GM12878 (cell line): ENCODE results near the gene UBE3B. TPM values are rescaled to one million over a fixed set of nuclear protein-coding genes. Genes with fewer than 3 reads are reported as not detected.

Source experiments
- ATAC-seq: fragments of 200-7000 bp; cut with Tn5 transposase; 3 replicates; pipeline ENCODE4 v1.9.1; 2020; ENCODE audit warnings: mild to moderate bottlenecking, moderate library complexity
- BruUV-seq: library from RNA; stranded (reverse); fragments of 400-500 nt; replicated peaks from 2 replicates; lab custom pipeline; 2021; lab: Mats Ljungman, UMichigan
- CTCF ChIA-PET: fragments of 300-600 bp; sonication (Branson Sonifier 250); formaldehyde crosslinking; extraction: SDS; loops from one replicate; lab custom pipeline; 2021; ENCODE audit warnings: inconsistent platforms; lab: Yijun Ruan, JAX
- POLR2A ChIA-PET: fragments of 350-600 bp; formaldehyde crosslinking; extraction: SDS; loops from one replicate; lab custom pipeline; 2021; ENCODE audit warnings: inconsistent platforms; lab: Charles Lee
- RAD21 ChIA-PET: fragments of 300-600 bp; sonication (Branson Sonifier 250); formaldehyde crosslinking; loops from one replicate; lab custom pipeline; 2023; ENCODE audit warnings: antibody characterized with exemption; ENCODE audit not compliant: unreplicated experiment; lab: Charles Lee
- SMC1A ChIA-PET: fragments of 300-600 bp; sonication (Branson Sonifier 250); formaldehyde crosslinking; loops from one replicate; lab custom pipeline; 2023; ENCODE audit not compliant: unreplicated experiment, uncharacterized antibody; lab: Charles Lee
- DNase-seq: peaks from one replicate; pipeline ENCODE4 v3.0.0-alpha.2; 2011; ENCODE audit warnings: low read depth, low spot score
- FAIRE-seq: peaks from 3 replicates; lab custom pipeline; 2011; peaks lifted over from hg19 to GRCh38; lab: Jason Lieb, UNC
- H2AFZ ChIP-seq: 2 replicates; pipeline ENCODE4 v1.6.0; 2011; ENCODE audit warnings: low read depth, low read length, control low read depth; ENCODE audit not compliant: control insufficient read depth
- H3K27ac ChIP-seq: 2 replicates; pipeline ENCODE4 v1.5.1; 2011; ENCODE audit warnings: control low read depth; ENCODE audit not compliant: control insufficient read depth, insufficient read depth
- H3K27me3 ChIP-seq, 2 experiments: replicated peaks in 1 of 2; 2 replicates each; pipeline versions ENCODE4 v1.6.0 to v1.6.1; 2011; ENCODE audit warnings: low read length in 1 of 2; ENCODE audit not compliant: control insufficient read depth in 2 of 2, insufficient read depth in 2 of 2
- H3K36me3 ChIP-seq, 2 experiments: 2 replicates each; pipeline ENCODE4 v1.5.1; 2011; ENCODE audit warnings: low read length in 1 of 2; ENCODE audit not compliant: control insufficient read depth in 2 of 2, insufficient read depth in 2 of 2
- H3K4me1 ChIP-seq: 2 replicates; pipeline ENCODE4 v1.6.1; 2011; ENCODE audit warnings: mild to moderate bottlenecking, low read length, moderate library complexity, mixed read lengths; ENCODE audit not compliant: control insufficient read depth, insufficient read depth
- H3K4me2 ChIP-seq: 2 replicates; pipeline ENCODE4 v1.6.0; 2011; ENCODE audit warnings: control low read depth; ENCODE audit not compliant: control insufficient read depth, insufficient read depth
- H3K4me3 ChIP-seq: fragments of 200-600 bp; sonication (generic); 2 replicates; pipeline ENCODE4 v1.5.1; 2016
- H3K79me2 ChIP-seq: 2 replicates; pipeline ENCODE4 v1.6.0; 2011; ENCODE audit warnings: low read length; ENCODE audit not compliant: control insufficient read depth, insufficient read depth
- H3K9ac ChIP-seq: 2 replicates; pipeline ENCODE4 v1.8.0; 2011; ENCODE audit warnings: low read length, control low read depth, mixed read lengths; ENCODE audit not compliant: control insufficient read depth, insufficient read depth
- H3K9me3 ChIP-seq: replicated peaks from 3 replicates; pipeline ENCODE4 v1.5.1; 2011; ENCODE audit warnings: mild to moderate bottlenecking, low read length; ENCODE audit not compliant: control insufficient read depth, insufficient read depth
- H4K20me1 ChIP-seq: 2 replicates; pipeline ENCODE4 v1.6.0; 2011; ENCODE audit not compliant: control insufficient read depth, insufficient read depth
- HDGF ChIP-seq: fragments of 450-650 bp; IDR thresholded peaks from 2 replicates; pipeline ENCODE4 v1.6.1; 2016; ENCODE audit warnings: antibody characterized with exemption
- SREBF1 ChIP-seq: IDR thresholded peaks from 2 replicates; pipeline ENCODE4 v1.6.1; 2012; ENCODE audit warnings: mild to moderate bottlenecking, low read length
- TAF1 ChIP-seq: IDR thresholded peaks from 2 replicates; pipeline ENCODE4 v1.6.1; 2011; ENCODE audit warnings: mild to moderate bottlenecking, low read depth, low read length, borderline replicate concordance
- TARDBP ChIP-seq: IDR thresholded peaks from 2 replicates; pipeline ENCODE4 v1.6.1; 2016; ENCODE audit warnings: borderline replicate concordance
- WGBS: methylation state at CpG from one replicate; pipeline ENCODE4 v1.1.6; 2016; ENCODE audit warnings: low lambda C conversion rate; ENCODE audit not compliant: insufficient replicate concordance, insufficient coverage; ENCODE audit errors: missing lambda C conversion rate; 5-methylcytosine and 5-hydroxymethylcytosine counted together
- in situ Hi-C: fragments of 300-500 bp; cut with MboI; formaldehyde crosslinking; loops from 9 replicates; pipeline ENCODE4 v1.14.3; 2018; ENCODE audit warnings: mixed read lengths
- intact Hi-C: fragments of 100-400 bp; cut with micrococcal nuclease; formaldehyde crosslinking; loops from one replicate; pipeline ENCODE4 v1.14.2; 2022; ENCODE audit not compliant: unreplicated experiment
- polyA plus RNA-seq, 11 experiments: library from polyadenylated mRNA; depleted of rRNA in 4 of 11; unstranded in 6 of 11; stranded (reverse) in 5 of 11; fragments of >200 nt; fragmentation: Nextera tagmentation in 4 of 11; fragmentation: Illumina TruSeq in 1 of 11; extraction: Ambion mirVana in 4 of 11; extraction: Trizol in 1 of 11; gene quantifications; 1 replicate in 1 of 11; 2 replicates in 10 of 11; pipeline versions ENCODE4 v1.2.1 to v1.2.3, GENCODE V29; 2011 to 2016; ENCODE audit warnings: inconsistent platforms in 2 of 11, missing spikeins in 2 of 11, low read depth in 1 of 11
- total RNA-seq, 4 experiments: library from RNA; depleted of rRNA in 3 of 4; stranded (reverse); fragments of >200 nt in 3 of 4; fragmentation: Illumina TruSeq in 1 of 4; extraction: Trizol in 1 of 4; gene quantifications; 2 replicates each; pipeline versions ENCODE4 v1.2.1 to v1.2.3, GENCODE V29; 2013 to 2021
- TF ChIP-seq, protein P1 (sequence below): fragments of 450-650 bp; IDR thresholded peaks from 2 replicates; pipeline ENCODE4 v1.6.1; 2017; ENCODE audit warnings: borderline replicate concordance
- TF ChIP-seq, protein P2 (sequence below): IDR thresholded peaks from 2 replicates; pipeline ENCODE4 v1.6.1; 2011; ENCODE audit warnings: borderline replicate concordance, low read depth, mild to moderate bottlenecking, moderate library complexity, mixed read lengths, low read length; ENCODE audit not compliant: insufficient read depth; ENCODE audit errors: extremely low read length

The UBE3B gene
- total and polyA plus RNA-seq, 10 of the 15 experiments (the other 5 are each of a cell fraction or from before 2014, with no cell fraction given) = 7.4 to 25.3 (median 17.1) TPM

DNA sequence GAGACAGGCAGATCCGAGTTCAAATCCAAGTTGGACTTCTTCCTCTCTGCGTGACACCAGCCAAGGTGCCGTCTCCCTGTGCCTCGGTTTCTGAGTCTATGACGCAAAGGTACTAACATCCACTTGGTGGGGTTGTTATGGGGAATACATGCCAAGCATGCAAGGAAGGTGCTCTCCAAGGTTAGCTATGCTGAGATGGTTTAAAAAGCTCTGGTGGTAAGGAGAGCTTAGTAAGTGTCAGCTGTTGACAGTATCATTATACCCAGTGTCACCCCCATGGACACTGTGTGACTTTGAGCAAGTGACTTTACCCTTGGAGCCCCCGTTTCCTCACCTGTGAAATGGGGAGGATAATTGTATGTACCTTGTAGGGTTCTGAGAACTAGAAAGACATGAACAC is 73.7 kb downstream of the UBE3B start:
- BruUV-seq = no TSS peak
- Histone ChIP-seq H3K4me1 (no peaks in the 10 kb centered on the region), H3K79me2 (no peaks in the 10 kb centered on the region), H3K4me2 (no peak overlapping the region), H3K9ac (no peak overlapping the region), H3K9me3 (no peaks in the 10 kb centered on the region), H4K20me1 (no peaks in the 10 kb centered on the region), H3K27ac (no peak overlapping the region), H3K4me3 (no peak overlapping the region), H3K27me3 (no peaks in the 10 kb centered on the region), H2AFZ (no peak overlapping the region), H3K36me3 (no peaks in the 10 kb centered on the region)
- ATAC-seq (no peak), FAIRE-seq (no peak), DNase-seq (no peak)
- intact Hi-C loops (no loop called here), in situ Hi-C loops (no loop called here)
- ChIA-PET POLR2A (interaction anchor here (0.7 kb wide), 1 partner anchor 707 kb away, joined by 3 read pairs; no protein-coding TSS in a partner anchor), RAD21 (no interaction called here), SMC1A (no interaction called here), CTCF (interaction anchor here (1.0 kb wide), 1 partner anchor 292 kb away, joined by 3 read pairs; no protein-coding TSS in a partner anchor)
- no peak for TF ChIP-seq TARDBP
- TF ChIP-seq, protein P1, sequence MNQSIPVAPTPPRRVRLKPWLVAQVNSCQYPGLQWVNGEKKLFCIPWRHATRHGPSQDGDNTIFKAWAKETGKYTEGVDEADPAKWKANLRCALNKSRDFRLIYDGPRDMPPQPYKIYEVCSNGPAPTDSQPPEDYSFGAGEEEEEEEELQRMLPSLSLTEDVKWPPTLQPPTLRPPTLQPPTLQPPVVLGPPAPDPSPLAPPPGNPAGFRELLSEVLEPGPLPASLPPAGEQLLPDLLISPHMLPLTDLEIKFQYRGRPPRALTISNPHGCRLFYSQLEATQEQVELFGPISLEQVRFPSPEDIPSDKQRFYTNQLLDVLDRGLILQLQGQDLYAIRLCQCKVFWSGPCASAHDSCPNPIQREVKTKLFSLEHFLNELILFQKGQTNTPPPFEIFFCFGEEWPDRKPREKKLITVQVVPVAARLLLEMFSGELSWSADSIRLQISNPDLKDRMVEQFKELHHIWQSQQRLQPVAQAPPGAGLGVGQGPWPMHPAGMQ = no peak
- TF ChIP-seq TAF1 = no peak
- TF ChIP-seq, protein P2, sequence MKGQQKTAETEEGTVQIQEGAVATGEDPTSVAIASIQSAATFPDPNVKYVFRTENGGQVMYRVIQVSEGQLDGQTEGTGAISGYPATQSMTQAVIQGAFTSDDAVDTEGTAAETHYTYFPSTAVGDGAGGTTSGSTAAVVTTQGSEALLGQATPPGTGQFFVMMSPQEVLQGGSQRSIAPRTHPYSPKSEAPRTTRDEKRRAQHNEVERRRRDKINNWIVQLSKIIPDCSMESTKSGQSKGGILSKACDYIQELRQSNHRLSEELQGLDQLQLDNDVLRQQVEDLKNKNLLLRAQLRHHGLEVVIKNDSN = no peak
- TF ChIP-seq SREBF1 = no peak
- no peak for TF ChIP-seq HDGF
- 40% methylated on average over 6 of the region's 6 CpGs for WGBS
